Stimulated activated CD8-positive, alpha-beta memory T cell treated with anti-CD3 and anti-CD28 coated beads, Interleukin-7, amount 100 ng/mL, for 24 hours (primary cell): ENCODE results near the gene UNC93B1.
A peak's percentile ranks its signal among the peaks of the same experiment; 100 is the strongest.

Source experiments
- DNase-seq: peaks from one replicate; pipeline ENCODE4 v3.0.0-alpha.2; 2020; ENCODE audit warnings: low read depth

Gene UNC93B1

GRCh38 chr11:68040101-68040956, 36.4 kb upstream of the UNC93B1 start:
- no peak for DNase-seq

- no peak for DNase-seq
Measured at GRCh38 chr11:68039526-68040086, 35.7 kb upstream of the UNC93B1 start.

GRCh38 chr11:68038718-68039525, 35.0 kb upstream of the UNC93B1 start, which contains the start of gene TCIRG1:
TSS of gene TCIRG1 (plus strand) at chr11:68039025. CDS start at chr11:68041272, 2,247 bp downstream.
- DNase-seq = peak; percentile 17

- DNase-seq = no peak
Measured at GRCh38 chr11:68038226-68038717, 34.4 kb upstream of the UNC93B1 start.

GRCh38 chr11:68037411-68038225, 33.7 kb upstream of the UNC93B1 start:
- DNase-seq = no peak

GRCh38 chr11:68036717-68037239, 32.9 kb upstream of the UNC93B1 start:
- DNase-seq = no peak

GRCh38 chr11:68036141-68036716, 32.3 kb upstream of the UNC93B1 start:
- no peak for DNase-seq

GRCh38 chr11:68035266-68035876, 31.5 kb upstream of the UNC93B1 start:
- no peak for DNase-seq

GRCh38 chr11:68033708-68034045, 29.8 kb upstream of the UNC93B1 start:
- DNase-seq = no peak

- DNase-seq = no peak
Measured at GRCh38 chr11:68032997-68033707, 29.3 kb upstream of the UNC93B1 start.

- DNase-seq = no peak
Measured at GRCh38 chr11:68032003-68032402, 28.1 kb upstream of the UNC93B1 start.

- DNase-seq = no peak
Measured at GRCh38 chr11:68031144-68031464, 27.2 kb upstream of the UNC93B1 start.

- DNase-seq = peak; percentile 99
Measured at GRCh38 chr11:68030318-68031143, 26.6 kb upstream of the UNC93B1 start, which contains the start of gene NDUFS8. TSS of gene NDUFS8 (plus strand) at chr11:68030681. CDS start at chr11:68032152, 1,471 bp downstream.

- no peak for DNase-seq
Measured at GRCh38 chr11:68028802-68029545, 25.1 kb upstream of the UNC93B1 start.

- no peak for DNase-seq
Measured at GRCh38 chr11:68027667-68028066, 23.8 kb upstream of the UNC93B1 start.

- no peak for DNase-seq
Measured at GRCh38 chr11:68026391-68027105, 22.7 kb upstream of the UNC93B1 start.

GRCh38 chr11:68025047-68025446, 21.1 kb upstream of the UNC93B1 start:
- DNase-seq = no peak

GRCh38 chr11:68024508-68024907, 20.6 kb upstream of the UNC93B1 start:
- no peak for DNase-seq
